GM19372 (cell line): ENCODE data around the gene GBP2.

Source experiments
- ATAC-seq: cut with Tn5 transposase; IDR thresholded peaks from one replicate; pipeline ENCODE4 v1.9.1; 2021; ENCODE audit warnings: mild to moderate bottlenecking, low read depth, moderate library complexity; ENCODE audit not compliant: unreplicated experiment

The GBP2 gene

DNA sequence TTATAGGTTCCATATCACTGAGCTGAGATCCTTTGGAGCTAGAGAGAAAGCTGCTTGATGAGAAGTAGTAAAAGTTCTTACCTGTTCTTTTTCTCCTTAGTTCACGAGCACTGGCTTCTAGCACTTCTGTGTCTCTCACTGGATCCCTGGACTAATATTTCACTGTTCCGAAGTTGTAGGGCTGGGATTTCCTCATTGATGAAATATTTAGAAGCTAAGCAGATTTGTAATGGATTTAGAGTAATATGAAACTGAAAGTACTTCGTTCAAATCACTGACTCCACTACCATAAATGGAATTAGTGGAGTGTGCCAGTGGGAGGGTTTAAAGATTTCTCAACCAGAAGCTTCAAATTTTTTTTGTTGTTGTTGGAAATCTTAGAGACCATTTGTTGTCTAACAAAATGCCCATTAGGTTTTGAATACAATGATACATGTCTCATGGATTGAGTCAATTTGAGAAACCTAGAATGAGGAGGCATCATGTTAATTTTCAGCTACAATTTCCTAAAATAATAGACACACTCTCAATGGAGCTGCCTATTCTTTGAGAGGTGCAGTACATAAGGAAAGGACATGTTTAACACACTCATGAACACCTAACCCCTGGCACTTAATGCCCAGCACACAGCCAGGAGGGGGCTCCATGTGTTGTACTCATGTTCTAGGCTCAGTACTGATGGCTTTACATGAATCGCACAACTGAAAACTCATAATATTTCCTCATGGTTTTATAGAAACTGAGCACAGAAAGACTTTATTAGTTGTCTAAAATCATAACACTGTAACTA lies 60.6 kb downstream of the GBP2 start, which contains the start of gene GBP1:
Gene GBP1 (minus strand): TSS at position 130 of the 790 bp plus-strand sequence. CDS start 1,974 bp downstream, outside the sequence.
- peak; percentile 52 for ATAC-seq

DNA sequence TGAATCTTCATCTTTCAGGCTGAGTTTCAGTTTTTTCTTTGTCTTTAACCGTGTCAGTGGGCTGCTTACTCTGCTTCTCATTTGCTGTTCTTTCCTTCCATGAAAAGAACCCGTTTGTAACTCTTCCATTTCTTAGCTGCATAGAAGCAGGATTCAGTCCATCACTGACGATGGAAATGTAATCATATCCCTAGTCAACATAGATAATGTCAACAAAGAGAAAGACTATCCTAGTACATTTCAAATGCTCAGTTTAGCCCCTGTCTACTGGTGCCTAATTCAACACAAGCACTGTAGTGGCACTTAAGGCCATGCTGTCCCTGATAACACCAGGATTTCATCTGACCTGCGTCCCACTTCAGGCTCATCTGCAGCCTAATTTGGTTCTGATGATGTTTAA lies 61.3 kb downstream of the GBP2 start:
- ATAC-seq = peak; percentile 36

DNA sequence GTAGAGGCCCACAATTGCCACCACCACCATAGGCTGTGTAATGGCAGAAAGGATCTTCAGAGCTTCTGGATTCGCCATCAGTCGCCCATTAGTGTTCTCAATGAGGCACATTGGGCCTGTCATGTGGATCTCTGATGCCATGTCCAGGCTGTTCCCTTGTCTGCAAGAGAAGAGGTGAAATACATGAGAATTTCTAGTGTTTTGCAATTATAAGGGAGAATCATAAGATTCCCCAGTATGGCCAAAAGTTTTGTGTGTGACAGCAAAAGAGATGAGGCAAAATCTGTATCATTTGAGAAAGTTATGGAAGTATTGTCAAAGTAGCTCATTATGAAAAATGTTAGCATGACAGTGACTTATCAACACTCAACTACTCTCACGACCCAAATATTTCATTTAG lies 62.8 kb downstream of the GBP2 start:
- no peak for ATAC-seq

DNA sequence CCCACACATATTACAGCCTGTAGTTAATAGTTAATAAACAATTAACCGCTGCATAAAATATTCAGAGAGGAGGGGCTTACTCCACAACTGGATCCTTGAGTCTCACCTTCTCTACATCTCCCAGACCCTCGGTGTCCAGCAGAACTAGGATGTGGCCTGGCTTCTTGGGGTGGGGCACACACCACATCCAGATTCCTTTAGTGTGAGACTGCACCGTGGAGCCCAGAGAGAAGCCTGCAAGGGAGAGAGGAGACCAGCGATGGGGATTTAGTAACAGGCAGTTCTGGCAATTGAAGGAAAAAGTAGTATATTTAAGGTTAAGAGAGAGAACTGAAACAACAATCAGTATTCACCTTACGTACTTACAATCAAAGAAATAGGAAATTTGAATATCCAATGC lies 65.8 kb downstream of the GBP2 start:
- ATAC-seq = no peak
